Glomerular visceral epithelial cell (primary cell): ENCODE measurements around the gene CASQ2.

ENCODE experiments used
- DNase-seq: peaks from one replicate; pipeline ENCODE4 v3.0.0-alpha.2; 2016; ENCODE audit errors: extremely low spot score

The CASQ2 gene

GRCh38 chr1:115729756-115730155 is 38.8 kb downstream of the CASQ2 start:
- no peak for DNase-seq

- DNase-seq, result no peak
Measured at GRCh38 chr1:115728341-115728740, 40.2 kb downstream of the CASQ2 start.

GRCh38 chr1:115727706-115728249 is 40.7 kb downstream of the CASQ2 start:
- DNase-seq, result peak; percentile 81

GRCh38 chr1:115726570-115726969 is 41.9 kb downstream of the CASQ2 start:
- DNase-seq, result no peak

GRCh38 chr1:115726161-115726560 is 42.4 kb downstream of the CASQ2 start:
- no peak for DNase-seq

- DNase-seq, result no peak
Measured at GRCh38 chr1:115725600-115725999, 42.9 kb downstream of the CASQ2 start.

- no peak for DNase-seq
Measured at GRCh38 chr1:115723756-115724155, 44.8 kb downstream of the CASQ2 start.

- no peak for DNase-seq
Measured at GRCh38 chr1:115722221-115722620, 46.3 kb downstream of the CASQ2 start.

GRCh38 chr1:115719285-115719684 is 49.2 kb downstream of the CASQ2 start:
- DNase-seq, result no peak

GRCh38 chr1:115718011-115718754 is 50.3 kb downstream of the CASQ2 start:
- DNase-seq, result no peak

- peak; percentile 27 for DNase-seq
Measured at GRCh38 chr1:115717541-115717940, 51.0 kb downstream of the CASQ2 start.

GRCh38 chr1:115714572-115715141 is 53.9 kb downstream of the CASQ2 start:
- DNase-seq, result peak; percentile 36

GRCh38 chr1:115713906-115714305 is 54.6 kb downstream of the CASQ2 start:
- peak; percentile 28 for DNase-seq

GRCh38 chr1:115712911-115713609 is 55.5 kb downstream of the CASQ2 start:
- DNase-seq, result no peak

- no peak for DNase-seq
Measured at GRCh38 chr1:115710859-115711624, 57.5 kb downstream of the CASQ2 start.

GRCh38 chr1:115706587-115707425 is 61.7 kb downstream of the CASQ2 start:
- peak; percentile 37 for DNase-seq

- DNase-seq, result no peak
Measured at GRCh38 chr1:115705963-115706362, 62.6 kb downstream of the CASQ2 start.

- DNase-seq, result no peak
Measured at GRCh38 chr1:115705085-115705951, 63.2 kb downstream of the CASQ2 start.

GRCh38 chr1:115702959-115703358 is 65.6 kb downstream of the CASQ2 start:
- no peak for DNase-seq

- DNase-seq, result no peak
Measured at GRCh38 chr1:115701090-115701489, 67.4 kb downstream of the CASQ2 start.
